Nephron (organoid): ENCODE results near the gene CCDC116.
A peak's percentile ranks its signal among the peaks of the same experiment; 100 is the strongest.
"Not testable (repeated sequence)": the region's sequence is repeated elsewhere in the genome, so short reads cannot be mapped to it uniquely, and the experiment has no call there.

Experiments
- H3K27ac Mint-ChIP-seq, 3 experiments: 2 replicates each; pipeline ENCODE4 v1.8.0; 2020; ENCODE audit warnings: mixed read lengths in 3 of 3, mild to moderate bottlenecking in 2 of 3, moderate library complexity in 1 of 3
- H3K27me3 Mint-ChIP-seq: 2 replicates; pipeline ENCODE4 v1.8.0; 2021; ENCODE audit warnings: low read depth, mild to moderate bottlenecking, moderate library complexity, mixed read lengths
- H3K36me3 Mint-ChIP-seq: 2 replicates; pipeline ENCODE4 v1.8.0; 2020; ENCODE audit warnings: low read depth, mixed read lengths
- H3K4me1 Mint-ChIP-seq: 2 replicates; pipeline ENCODE4 v1.8.0; 2020; ENCODE audit warnings: mixed read lengths
- H3K4me3 Mint-ChIP-seq, 3 experiments: 2 replicates each; pipeline ENCODE4 v1.8.0; 2020; ENCODE audit warnings: mild to moderate bottlenecking in 3 of 3, mixed read lengths in 3 of 3, moderate library complexity in 2 of 3
- H3K9me3 Mint-ChIP-seq: 2 replicates; pipeline ENCODE4 v1.8.0; 2020; ENCODE audit warnings: mixed read lengths
- CTCF ChIP-seq, 3 experiments: fragments of 200-600 bp; sonication (generic); IDR thresholded peaks; one replicate each; pipeline ENCODE4 v1.5.0; 2021; ENCODE audit warnings: antibody characterized with exemption in 3 of 3; ENCODE audit not compliant: unreplicated experiment in 3 of 3

Gene CCDC116

GRCh38 chr22:21590809-21591641, 41.5 kb upstream of the CCDC116 start:
- H3K27ac Mint-ChIP-seq = no peak overlapping the region
- H3K9me3 Mint-ChIP-seq = no peaks in the 10 kb centered on the region
- no peak for TF ChIP-seq CTCF (IDR thresholded peaks at IDR 0.05; ENCODE audit: unreplicated experiment in 3 of 3)
- H3K4me1 Mint-ChIP-seq = peaks cover 21% of the 10 kb centered on the region
- peaks cover 44% of the 10 kb centered on the region for H3K36me3 Mint-ChIP-seq
- H3K4me3 Mint-ChIP-seq = no peak overlapping the region
- H3K27me3 Mint-ChIP-seq = no peaks in the 10 kb centered on the region

GRCh38 chr22:21591695-21592094, 40.9 kb upstream of the CCDC116 start:
- H3K36me3 Mint-ChIP-seq = peaks cover 47% of the 10 kb centered on the region
- no peaks in the 10 kb centered on the region for H3K27me3 Mint-ChIP-seq
- H3K4me3 Mint-ChIP-seq = no peak overlapping the region
- no peaks in the 10 kb centered on the region for H3K9me3 Mint-ChIP-seq
- H3K4me1 Mint-ChIP-seq = peaks cover 21% of the 10 kb centered on the region
- no peak overlapping the region for H3K27ac Mint-ChIP-seq
- no peak for TF ChIP-seq CTCF (IDR thresholded peaks at IDR 0.05; ENCODE audit: unreplicated experiment in 3 of 3)

GRCh38 chr22:21592422-21592821, 40.1 kb upstream of the CCDC116 start:
- peaks cover 48% of the 10 kb centered on the region for H3K36me3 Mint-ChIP-seq
- no peaks in the 10 kb centered on the region for H3K9me3 Mint-ChIP-seq
- H3K4me3 Mint-ChIP-seq = no peak overlapping the region
- peaks cover 20% of the 10 kb centered on the region for H3K4me1 Mint-ChIP-seq
- TF ChIP-seq CTCF (IDR thresholded peaks at IDR 0.05; ENCODE audit: unreplicated experiment in 3 of 3) = no peak
- no peak overlapping the region for H3K27ac Mint-ChIP-seq
- no peaks in the 10 kb centered on the region for H3K27me3 Mint-ChIP-seq

- H3K36me3 Mint-ChIP-seq = peaks cover 45% of the 10 kb centered on the region
- H3K27ac Mint-ChIP-seq = no peak overlapping the region
- H3K27me3 Mint-ChIP-seq = no peaks in the 10 kb centered on the region
- H3K9me3 Mint-ChIP-seq = no peaks in the 10 kb centered on the region
- TF ChIP-seq CTCF (IDR thresholded peaks at IDR 0.05; ENCODE audit: unreplicated experiment in 3 of 3) = peak in 1 of 3 experiments; percentile 16
- no peak overlapping the region for H3K4me3 Mint-ChIP-seq
- peaks cover 11% of the 10 kb centered on the region for H3K4me1 Mint-ChIP-seq
Observed at GRCh38 chr22:21593406-21594232, 38.9 kb upstream of the CCDC116 start.

- peaks cover 7% of the 10 kb centered on the region for H3K4me1 Mint-ChIP-seq
- no peak overlapping the region for H3K4me3 Mint-ChIP-seq
- H3K36me3 Mint-ChIP-seq = peaks cover 51% of the 10 kb centered on the region
- H3K27me3 Mint-ChIP-seq = no peaks in the 10 kb centered on the region
- TF ChIP-seq CTCF (IDR thresholded peaks at IDR 0.05; ENCODE audit: unreplicated experiment in 3 of 3) = no peak
- H3K27ac Mint-ChIP-seq = no peak overlapping the region
- no peaks in the 10 kb centered on the region for H3K9me3 Mint-ChIP-seq
Observed at GRCh38 chr22:21594865-21595452, 37.6 kb upstream of the CCDC116 start.

- not testable (repeated sequence) for H3K4me1 Mint-ChIP-seq, H3K27me3 Mint-ChIP-seq, H3K9me3 Mint-ChIP-seq, H3K4me3 Mint-ChIP-seq, H3K27ac Mint-ChIP-seq
- peaks cover 51% of the 10 kb centered on the region for H3K36me3 Mint-ChIP-seq
Observed at GRCh38 chr22:21596356-21597135, 36.0 kb upstream of the CCDC116 start.
